HepG2 (cell line): ENCODE results near the gene MAP4K3. TPM values are rescaled to one million over a fixed set of nuclear protein-coding genes. Genes with fewer than 3 reads are reported as not detected.

Source experiments
- ATAC-seq: fragments of 200-7000 bp; cut with Tn5 transposase; 3 replicates; pipeline ENCODE4 v1.9.1; 2020; ENCODE audit warnings: mild to moderate bottlenecking, moderate library complexity
- BruUV-seq: library from RNA; stranded (reverse); fragments of 400-500 nt; replicated peaks from 2 replicates; lab custom pipeline; 2021; lab: Mats Ljungman, UMichigan
- CTCF ChIA-PET: fragments of 300-600 bp; formaldehyde crosslinking; extraction: SDS; loops from one replicate; lab custom pipeline; 2021; ENCODE audit warnings: low total read pairs, inconsistent platforms, low intra/inter-chr PET ratio; lab: Yijun Ruan, JAX
- POLR2A ChIA-PET: fragments of 350-600 bp; sonication (Branson Sonifier 250); formaldehyde crosslinking; loops from one replicate; lab custom pipeline; 2020; ENCODE audit warnings: antibody characterized with exemption, inconsistent platforms; lab: Yijun Ruan, JAX
- DNase-seq: peaks from one replicate; pipeline ENCODE4 v3.0.0-alpha.2; 2015; ENCODE audit warnings: low spot score
- FAIRE-seq: peaks from 3 replicates; lab custom pipeline; 2011; peaks lifted over from hg19 to GRCh38; lab: Jason Lieb, UNC
- H2AFZ ChIP-seq: one replicate; pipeline ENCODE4 v1.6.1; 2011; ENCODE audit warnings: low read length, inconsistent platforms
- H3K27ac ChIP-seq: fragments of 300-600 bp; 3 replicates; pipeline ENCODE4 v1.8.0; 2011; ENCODE audit warnings: mixed run types, mild to moderate bottlenecking, mixed read lengths, low read length, inconsistent platforms; ENCODE audit not compliant: insufficient read depth; ENCODE audit errors: extremely low read length
- H3K27me3 ChIP-seq, 2 experiments: fragments of 200-600 bp in 1 of 2; 2 replicates in 1 of 2; 3 replicates in 1 of 2; pipeline versions ENCODE4 v1.6.0 to v1.8.0; 2011; ENCODE audit warnings: low read length in 2 of 2, mild to moderate bottlenecking in 2 of 2, moderate library complexity in 2 of 2, inconsistent platforms in 1 of 2; ENCODE audit not compliant: insufficient read depth in 2 of 2, control insufficient read depth in 1 of 2
- H3K36me3 ChIP-seq, 2 experiments: fragments of 200-600 bp in 1 of 2; replicated peaks in 1 of 2; 2 replicates in 1 of 2; 3 replicates in 1 of 2; pipeline versions ENCODE4 v1.5.1 to v1.8.0; 2011; ENCODE audit warnings: low read length in 2 of 2, inconsistent platforms in 1 of 2; ENCODE audit not compliant: insufficient read depth in 2 of 2, control insufficient read depth in 1 of 2
- H3K4me1 ChIP-seq: 2 replicates; pipeline ENCODE4 v1.5.1; 2012; ENCODE audit warnings: low read length, inconsistent platforms; ENCODE audit not compliant: insufficient read depth
- H3K4me2 ChIP-seq: 2 replicates; pipeline ENCODE4 v1.6.0; 2011; ENCODE audit warnings: low read depth, low read length, inconsistent platforms
- H3K4me3 ChIP-seq, 3 experiments: fragments of 200-600 bp in 1 of 3; sonication (generic), shearing (Covaris generic) in 1 of 3; replicated peaks in 1 of 3; 2 replicates each; pipeline ENCODE4 v1.5.1; 2011 to 2016; ENCODE audit warnings: low read length in 3 of 3, inconsistent platforms in 2 of 3, low read depth in 2 of 3, mild to moderate bottlenecking in 2 of 3, control low read depth in 1 of 3, mixed read lengths in 1 of 3; ENCODE audit not compliant: insufficient read depth in 1 of 3
- H3K79me2 ChIP-seq: one replicate; pipeline ENCODE4 v1.6.1; 2011; ENCODE audit warnings: low read length, inconsistent platforms; ENCODE audit not compliant: insufficient read depth
- H3K9ac ChIP-seq: 2 replicates; pipeline ENCODE4 v1.6.0; 2011; ENCODE audit warnings: mild to moderate bottlenecking, low read depth, low read length, inconsistent platforms; ENCODE audit not compliant: insufficient read depth
- H3K9me3 ChIP-seq: 2 replicates; pipeline ENCODE4 v1.5.1; 2012; ENCODE audit warnings: mild to moderate bottlenecking, low read length
- H4K20me1 ChIP-seq: 2 replicates; pipeline ENCODE4 v1.6.0; 2011; ENCODE audit warnings: inconsistent platforms, mild to moderate bottlenecking, low read length, moderate library complexity; ENCODE audit not compliant: insufficient read depth
- BCL6 ChIP-seq: IDR thresholded peaks from 2 replicates; pipeline ENCODE4 v1.6.1; 2016; ENCODE audit warnings: missing genetic modification reagents, missing compliant biosample characterization
- CTCF ChIP-seq: sonication (generic); formaldehyde crosslinking; IDR thresholded peaks from 2 replicates; pipeline ENCODE4 v1.5.0; 2020; ENCODE audit warnings: mild to moderate bottlenecking, missing genetic modification reagents, moderate library complexity
- IRF2 ChIP-seq: IDR thresholded peaks from 2 replicates; pipeline ENCODE4 v1.6.1; 2018; ENCODE audit warnings: missing genetic modification reagents, missing compliant biosample characterization
- MEF2D ChIP-seq: sonication (generic); formaldehyde crosslinking; IDR thresholded peaks from 2 replicates; pipeline ENCODE4 v1.5.1; 2020; ENCODE audit warnings: mild to moderate bottlenecking, missing genetic modification reagents
- NFIC ChIP-seq: IDR thresholded peaks from 2 replicates; pipeline ENCODE4 v1.6.1; 2012; ENCODE audit warnings: mild to moderate bottlenecking, low read length, inconsistent platforms
- REXO4 ChIP-seq: sonication (generic); formaldehyde crosslinking; IDR thresholded peaks from 2 replicates; pipeline ENCODE4 v1.8.0; 2022; ENCODE audit warnings: missing genetic modification reagents, mild to moderate bottlenecking, borderline replicate concordance
- SIN3B ChIP-seq: fragments of 150-350 bp; IDR thresholded peaks from 2 replicates; pipeline ENCODE4 v1.6.1; 2014; ENCODE audit warnings: low read length
- SMC3 ChIP-seq: IDR thresholded peaks from 2 replicates; pipeline ENCODE4 v1.6.1; 2011; ENCODE audit warnings: low read length, improper control_type of control experiment
- STAG1 ChIP-seq: sonication (generic); formaldehyde crosslinking; IDR thresholded peaks from 2 replicates; pipeline ENCODE4 v1.4.0; 2020; ENCODE audit warnings: missing genetic modification reagents
- YEATS4 ChIP-seq: sonication (generic); formaldehyde crosslinking; IDR thresholded peaks from 2 replicates; pipeline ENCODE4 v1.4.0; 2020; ENCODE audit warnings: missing genetic modification reagents, borderline replicate concordance
- ZGPAT ChIP-seq: IDR thresholded peaks from 2 replicates; pipeline ENCODE4 v1.6.1; 2016; ENCODE audit warnings: mild to moderate bottlenecking
- in situ Hi-C: cut with HindIII; loops from 2 replicates; pipeline ENCODE4 v1.10.0; 2017; ENCODE audit warnings: low pct_unique_long_range_greater_than_20kb; ENCODE audit not compliant: extremely low pct_ligation_motif_present
- intact Hi-C: fragments of 100-400 bp; cut with micrococcal nuclease; formaldehyde crosslinking; loops from one replicate; pipeline ENCODE4 v1.10.0; 2022; ENCODE audit not compliant: unreplicated experiment
- polyA plus RNA-seq, 8 experiments: library from polyadenylated mRNA; depleted of rRNA in 3 of 8; stranded (reverse) in 7 of 8; unstranded in 1 of 8; fragments of >200 nt; fragmentation: Illumina TruSeq in 4 of 8; extraction: Trizol in 4 of 8; gene quantifications; 2 replicates each; pipeline versions ENCODE4 v1.2.1 to v1.2.3, GENCODE V29; 2011 to 2016; ENCODE audit warnings: low read depth in 4 of 8, missing spikeins in 1 of 8, mixed read lengths in 1 of 8; ENCODE audit not compliant: insufficient read depth in 1 of 8
- total RNA-seq, 5 experiments: library from RNA; depleted of rRNA; stranded (reverse); fragments of >200 nt; fragmentation: Illumina TruSeq; extraction: Trizol; gene quantifications; 2 replicates each; pipeline ENCODE4 v1.2.3, GENCODE V29; 2016; ENCODE audit warnings: low read depth in 1 of 5
- TF ChIP-seq, protein P1 (sequence below): sonication (generic); formaldehyde crosslinking; IDR thresholded peaks from 2 replicates; pipeline ENCODE4 v1.4.0; 2020; ENCODE audit warnings: missing genetic modification reagents, borderline replicate concordance

MAP4K3 gene
- total and polyA plus RNA-seq, 2 of the 13 experiments (the other 11 are each of a cell fraction or from before 2014, with no cell fraction given): 45.9 to 53.2 TPM

DNA sequence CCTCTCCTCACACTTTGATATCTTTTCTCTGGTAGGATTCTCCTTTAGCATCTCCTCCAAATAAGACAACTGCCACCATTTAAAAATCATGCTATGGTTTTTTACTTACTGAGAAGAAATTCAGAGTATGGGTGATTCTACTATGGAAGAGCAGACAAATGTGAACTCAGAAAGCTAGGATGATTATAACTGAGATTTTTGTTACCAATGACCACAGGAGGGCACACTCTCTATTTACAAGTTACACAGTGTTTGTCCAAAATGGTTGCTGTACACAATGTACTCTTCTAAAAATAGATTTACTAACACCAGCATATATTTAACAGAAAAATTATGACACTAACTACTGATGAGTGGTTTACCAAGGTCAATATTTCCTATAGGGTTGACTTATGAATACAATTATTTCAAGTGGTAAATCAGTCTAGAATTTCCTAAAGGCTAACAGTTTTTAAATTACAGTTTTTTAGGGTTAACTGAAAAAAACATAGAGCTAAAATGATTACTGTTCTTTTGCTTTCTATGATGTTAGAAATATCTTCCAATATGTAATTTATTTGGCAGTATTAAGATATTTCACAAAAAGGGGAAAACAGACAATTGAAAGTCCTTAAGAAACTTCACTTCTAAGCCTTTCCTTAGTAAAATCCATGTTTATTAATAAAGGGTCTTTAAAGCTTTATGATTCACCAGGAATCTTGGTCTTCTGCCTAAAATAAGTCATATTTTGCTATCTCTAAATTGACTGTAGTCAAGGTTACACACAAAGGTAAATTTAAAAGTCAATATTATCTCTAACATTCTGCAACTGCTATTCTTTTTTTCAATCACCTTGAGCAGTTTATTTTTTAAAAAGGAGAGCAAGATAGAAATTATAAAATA is 57.2 kb downstream of the MAP4K3 start:
- H3K9ac ChIP-seq: no peak overlapping the region
- H3K79me2 ChIP-seq: peaks cover 97% of the 10 kb centered on the region
- DNase-seq (peak; percentile 59), FAIRE-seq (no peak), ATAC-seq (peak; percentile 77)
- H3K4me2 ChIP-seq: no peak overlapping the region
- no peaks in the 10 kb centered on the region for H3K9me3 ChIP-seq
- no peak overlapping the region for H2AFZ ChIP-seq
- peak overlapping the region; percentile 36 for H3K27ac ChIP-seq
- in situ Hi-C loops (loop anchor here (5.0 kb wide), 1 partner anchor 352 kb away; no protein-coding TSS in a partner anchor), intact Hi-C loops (loop anchor here (1.0 to 2.0 kb wide), 4 partner anchors 56 to 350 kb away; no protein-coding TSS in a partner anchor)
- peaks cover 25% of the 10 kb centered on the region for H4K20me1 ChIP-seq
- H3K4me1 ChIP-seq: peaks cover 47% of the 10 kb centered on the region
- BruUV-seq: no TSS peak
- CTCF ChIA-PET: interaction anchor here (1.7 to 2.9 kb wide), 2 partner anchors 349 to 351 kb away, joined by 15 read pairs; no protein-coding TSS in a partner anchor
- H3K27me3 ChIP-seq: no peaks in the 10 kb centered on the region
- H3K4me3 ChIP-seq: no peak overlapping the region
- peaks cover 6 to 23% of the 10 kb centered on the region in 2 experiments for H3K36me3 ChIP-seq
- POLR2A ChIA-PET: interaction anchor here (0.6 to 1.6 kb wide), 5 partner anchors 57 to 350 kb away, joined by 3 to 4 read pairs (median 3); partner anchors contain the start of gene MAP4K3
- TF ChIP-seq YEATS4 (CRISPR knock-in tag) (peak; percentile 48; the same call in 1 of the 2 replicates), ZGPAT (CRISPR knock-in tag) (0 out of 2 replicates have a peak, but pooled peaks have one; percentile 39), CTCF (CRISPR knock-in tag) (peak; percentile 80), MEF2D (CRISPR knock-in tag) (peak; percentile 88), SMC3 (peak; percentile 84), IRF2 (CRISPR knock-in tag) (0 out of 2 replicates have a peak, but pooled peaks have one; percentile 31), NFIC (peak; percentile 22; the same call in 1 of the 2 replicates), BCL6 (CRISPR knock-in tag) (peak; percentile 35; the same call in 1 of the 2 replicates), SIN3B (0 out of 2 replicates have a peak, but pooled peaks have one; percentile 44), REXO4 (CRISPR knock-in tag) (no peak), STAG1 (CRISPR knock-in tag) (peak; percentile 78)
- TF ChIP-seq, protein P1, sequence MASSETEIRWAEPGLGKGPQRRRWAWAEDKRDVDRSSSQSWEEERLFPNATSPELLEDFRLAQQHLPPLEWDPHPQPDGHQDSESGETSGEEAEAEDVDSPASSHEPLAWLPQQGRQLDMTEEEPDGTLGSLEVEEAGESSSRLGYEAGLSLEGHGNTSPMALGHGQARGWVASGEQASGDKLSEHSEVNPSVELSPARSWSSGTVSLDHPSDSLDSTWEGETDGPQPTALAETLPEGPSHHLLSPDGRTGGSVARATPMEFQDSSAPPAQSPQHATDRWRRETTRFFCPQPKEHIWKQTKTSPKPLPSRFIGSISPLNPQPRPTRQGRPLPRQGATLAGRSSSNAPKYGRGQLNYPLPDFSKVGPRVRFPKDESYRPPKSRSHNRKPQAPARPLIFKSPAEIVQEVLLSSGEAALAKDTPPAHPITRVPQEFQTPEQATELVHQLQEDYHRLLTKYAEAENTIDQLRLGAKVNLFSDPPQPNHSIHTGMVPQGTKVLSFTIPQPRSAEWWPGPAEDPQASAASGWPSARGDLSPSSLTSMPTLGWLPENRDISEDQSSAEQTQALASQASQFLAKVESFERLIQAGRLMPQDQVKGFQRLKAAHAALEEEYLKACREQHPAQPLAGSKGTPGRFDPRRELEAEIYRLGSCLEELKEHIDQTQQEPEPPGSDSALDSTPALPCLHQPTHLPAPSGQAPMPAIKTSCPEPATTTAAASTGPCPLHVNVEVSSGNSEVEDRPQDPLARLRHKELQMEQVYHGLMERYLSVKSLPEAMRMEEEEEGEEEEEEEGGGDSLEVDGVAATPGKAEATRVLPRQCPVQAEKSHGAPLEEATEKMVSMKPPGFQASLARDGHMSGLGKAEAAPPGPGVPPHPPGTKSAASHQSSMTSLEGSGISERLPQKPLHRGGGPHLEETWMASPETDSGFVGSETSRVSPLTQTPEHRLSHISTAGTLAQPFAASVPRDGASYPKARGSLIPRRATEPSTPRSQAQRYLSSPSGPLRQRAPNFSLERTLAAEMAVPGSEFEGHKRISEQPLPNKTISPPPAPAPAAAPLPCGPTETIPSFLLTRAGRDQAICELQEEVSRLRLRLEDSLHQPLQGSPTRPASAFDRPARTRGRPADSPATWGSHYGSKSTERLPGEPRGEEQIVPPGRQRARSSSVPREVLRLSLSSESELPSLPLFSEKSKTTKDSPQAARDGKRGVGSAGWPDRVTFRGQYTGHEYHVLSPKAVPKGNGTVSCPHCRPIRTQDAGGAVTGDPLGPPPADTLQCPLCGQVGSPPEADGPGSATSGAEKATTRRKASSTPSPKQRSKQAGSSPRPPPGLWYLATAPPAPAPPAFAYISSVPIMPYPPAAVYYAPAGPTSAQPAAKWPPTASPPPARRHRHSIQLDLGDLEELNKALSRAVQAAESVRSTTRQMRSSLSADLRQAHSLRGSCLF: no peak
